GM23338 (cell line): ENCODE data around the gene DUSP9. TPM values are rescaled to one million over a fixed set of nuclear protein-coding genes. Genes with fewer than 3 reads are reported as not detected.
A peak's percentile ranks its signal among the peaks of the same experiment; 100 is the strongest.

Experiments
- ATAC-seq: fragments of 200-7000 bp; cut with Tn5 transposase; 3 replicates; pipeline ENCODE4 v1.9.1; 2020
- DNase-seq: peaks from one replicate; pipeline ENCODE4 v3.0.0-alpha.2; 2015; ENCODE audit warnings: low spot score
- H2AFZ ChIP-seq: fragments of 200-600 bp; sonication (generic); 2 replicates; pipeline ENCODE4 v1.8.0; 2016; ENCODE audit warnings: antibody characterized with exemption, mild to moderate bottlenecking, moderate library complexity
- H3F3A ChIP-seq: fragments of 200-600 bp; sonication (generic); replicated peaks from 2 replicates; pipeline ENCODE4 v1.8.0; 2017; ENCODE audit warnings: antibody characterized with exemption, mixed run types, low read depth
- H3K27ac ChIP-seq: fragments of 200-600 bp; sonication (generic); 2 replicates; pipeline ENCODE4 v1.6.1; 2016; ENCODE audit warnings: low read depth
- H3K27me3 ChIP-seq: fragments of 200-600 bp; sonication (generic); 2 replicates; pipeline ENCODE4 v1.8.0; 2016; ENCODE audit warnings: mild to moderate bottlenecking, mixed run types, moderate library complexity; ENCODE audit not compliant: insufficient read depth
- H3K36me3 ChIP-seq: fragments of 200-600 bp; sonication (generic); 2 replicates; pipeline ENCODE4 v1.8.0; 2016; ENCODE audit warnings: mild to moderate bottlenecking; ENCODE audit not compliant: insufficient read depth
- H3K4me1 ChIP-seq: fragments of 200-600 bp; sonication (generic); 2 replicates; pipeline ENCODE4 v1.8.0; 2016; ENCODE audit warnings: mild to moderate bottlenecking, moderate library complexity; ENCODE audit not compliant: insufficient read depth
- H3K4me2 ChIP-seq: fragments of 200-600 bp; sonication (generic); 2 replicates; pipeline ENCODE4 v1.7.1; 2017; ENCODE audit warnings: mixed run types
- H3K4me3 ChIP-seq: fragments of 200-600 bp; sonication (generic); 2 replicates; pipeline ENCODE4 v1.6.1; 2016; ENCODE audit warnings: mixed run types
- H3K79me2 ChIP-seq: fragments of 200-600 bp; sonication (generic); replicated peaks from 2 replicates; pipeline ENCODE4 v1.8.0; 2017; ENCODE audit warnings: mild to moderate bottlenecking; ENCODE audit not compliant: insufficient read depth
- H3K9me2 ChIP-seq: fragments of 200-600 bp; sonication (generic); 2 replicates; pipeline ENCODE4 v1.8.0; 2017; ENCODE audit not compliant: insufficient read depth
- H4K20me1 ChIP-seq: fragments of 200-600 bp; sonication (generic); replicated peaks from 2 replicates; pipeline ENCODE4 v1.8.0; 2017; ENCODE audit warnings: mild to moderate bottlenecking; ENCODE audit not compliant: insufficient read depth
- H3K27ac Mint-ChIP-seq: 2 replicates; pipeline ENCODE4 v1.8.0; 2020; ENCODE audit warnings: inconsistent platforms, mild to moderate bottlenecking, moderate library complexity, mixed read lengths
- H3K27me3 Mint-ChIP-seq: 3 replicates; pipeline ENCODE4 v1.8.0; 2022; ENCODE audit warnings: low read depth, mild to moderate bottlenecking, moderate library complexity, mixed read lengths, inconsistent platforms; ENCODE audit not compliant: insufficient read depth, poor library complexity
- H3K36me3 Mint-ChIP-seq: 3 replicates; pipeline ENCODE4 v1.8.0; 2021; ENCODE audit warnings: low read depth, mild to moderate bottlenecking, inconsistent platforms, moderate library complexity, mixed read lengths
- H3K4me1 Mint-ChIP-seq: 3 replicates; pipeline ENCODE4 v1.8.0; 2020; ENCODE audit warnings: mild to moderate bottlenecking, inconsistent platforms, mixed read lengths
- H3K4me3 Mint-ChIP-seq: 3 replicates; pipeline ENCODE4 v1.8.0; 2021; ENCODE audit warnings: moderate library complexity, mild to moderate bottlenecking, inconsistent platforms, mixed read lengths
- H3K9me3 Mint-ChIP-seq: 3 replicates; pipeline ENCODE4 v1.8.0; 2020; ENCODE audit warnings: moderate library complexity, mild to moderate bottlenecking, inconsistent platforms, mixed read lengths
- CREB1 ChIP-seq: fragments of 250-450 bp; sonication (Bioruptor Pico); IDR thresholded peaks from 2 replicates; pipeline ENCODE4 v1.5.0; 2020; ENCODE audit warnings: low read depth, mild to moderate bottlenecking, moderate library complexity
- CTCF ChIP-seq, 2 experiments: fragments of 200-600 bp in 1 of 2; sonication (generic) in 1 of 2; conservative IDR thresholded peaks; 2 replicates each; pipeline versions ENCODE4 v1.5.1 to v1.6.1; 2016 to 2017; ENCODE audit warnings: antibody characterized with exemption in 2 of 2, low read depth in 2 of 2, mild to moderate bottlenecking in 2 of 2, moderate library complexity in 1 of 2
- EZH2phosphoT487 ChIP-seq: fragments of 200-600 bp; sonication (generic); IDR thresholded peaks from one replicate; pipeline ENCODE4 v1.8.1; 2018; ENCODE audit warnings: antibody characterized with exemption; ENCODE audit not compliant: unreplicated experiment
- POLR2AphosphoS5 ChIP-seq: IDR thresholded peaks from 2 replicates; pipeline ENCODE4 v1.6.1; 2016; ENCODE audit warnings: antibody characterized with exemption, low read depth
- STAT1 ChIP-seq: IDR thresholded peaks from one replicate; pipeline ENCODE4 v1.6.1; 2016; ENCODE audit warnings: antibody characterized with exemption; ENCODE audit not compliant: unreplicated experiment
- ZNF114 ChIP-seq: fragments of 250-450 bp; sonication (Bioruptor Pico); IDR thresholded peaks from 2 replicates; pipeline ENCODE4 v1.5.0; 2020; ENCODE audit warnings: mild to moderate bottlenecking, moderate library complexity
- polyA plus RNA-seq: library from polyadenylated mRNA; unstranded; fragments of >200 nt; fragmentation: Nextera tagmentation; extraction: Ambion mirVana; gene quantifications from 2 replicates; pipeline ENCODE4 v1.2.1, GENCODE V29; 2016
- total RNA-seq: library from RNA; depleted of rRNA; stranded (reverse); fragments of >200 nt; shearing (Covaris generic); gene quantifications from 2 replicates; pipeline ENCODE4 v1.2.3, GENCODE V29; 2014
- TF ChIP-seq, protein P1 (sequence below): fragments of 250-450 bp; sonication (Bioruptor Pico); IDR thresholded peaks from 2 replicates; pipeline ENCODE4 v1.5.0; 2020; ENCODE audit warnings: mild to moderate bottlenecking, moderate library complexity

Gene DUSP9
- total and polyA plus RNA-seq, 2 experiments from 2014 or later: 0.71 to 3.9 TPM

- TF ChIP-seq, protein P1, sequence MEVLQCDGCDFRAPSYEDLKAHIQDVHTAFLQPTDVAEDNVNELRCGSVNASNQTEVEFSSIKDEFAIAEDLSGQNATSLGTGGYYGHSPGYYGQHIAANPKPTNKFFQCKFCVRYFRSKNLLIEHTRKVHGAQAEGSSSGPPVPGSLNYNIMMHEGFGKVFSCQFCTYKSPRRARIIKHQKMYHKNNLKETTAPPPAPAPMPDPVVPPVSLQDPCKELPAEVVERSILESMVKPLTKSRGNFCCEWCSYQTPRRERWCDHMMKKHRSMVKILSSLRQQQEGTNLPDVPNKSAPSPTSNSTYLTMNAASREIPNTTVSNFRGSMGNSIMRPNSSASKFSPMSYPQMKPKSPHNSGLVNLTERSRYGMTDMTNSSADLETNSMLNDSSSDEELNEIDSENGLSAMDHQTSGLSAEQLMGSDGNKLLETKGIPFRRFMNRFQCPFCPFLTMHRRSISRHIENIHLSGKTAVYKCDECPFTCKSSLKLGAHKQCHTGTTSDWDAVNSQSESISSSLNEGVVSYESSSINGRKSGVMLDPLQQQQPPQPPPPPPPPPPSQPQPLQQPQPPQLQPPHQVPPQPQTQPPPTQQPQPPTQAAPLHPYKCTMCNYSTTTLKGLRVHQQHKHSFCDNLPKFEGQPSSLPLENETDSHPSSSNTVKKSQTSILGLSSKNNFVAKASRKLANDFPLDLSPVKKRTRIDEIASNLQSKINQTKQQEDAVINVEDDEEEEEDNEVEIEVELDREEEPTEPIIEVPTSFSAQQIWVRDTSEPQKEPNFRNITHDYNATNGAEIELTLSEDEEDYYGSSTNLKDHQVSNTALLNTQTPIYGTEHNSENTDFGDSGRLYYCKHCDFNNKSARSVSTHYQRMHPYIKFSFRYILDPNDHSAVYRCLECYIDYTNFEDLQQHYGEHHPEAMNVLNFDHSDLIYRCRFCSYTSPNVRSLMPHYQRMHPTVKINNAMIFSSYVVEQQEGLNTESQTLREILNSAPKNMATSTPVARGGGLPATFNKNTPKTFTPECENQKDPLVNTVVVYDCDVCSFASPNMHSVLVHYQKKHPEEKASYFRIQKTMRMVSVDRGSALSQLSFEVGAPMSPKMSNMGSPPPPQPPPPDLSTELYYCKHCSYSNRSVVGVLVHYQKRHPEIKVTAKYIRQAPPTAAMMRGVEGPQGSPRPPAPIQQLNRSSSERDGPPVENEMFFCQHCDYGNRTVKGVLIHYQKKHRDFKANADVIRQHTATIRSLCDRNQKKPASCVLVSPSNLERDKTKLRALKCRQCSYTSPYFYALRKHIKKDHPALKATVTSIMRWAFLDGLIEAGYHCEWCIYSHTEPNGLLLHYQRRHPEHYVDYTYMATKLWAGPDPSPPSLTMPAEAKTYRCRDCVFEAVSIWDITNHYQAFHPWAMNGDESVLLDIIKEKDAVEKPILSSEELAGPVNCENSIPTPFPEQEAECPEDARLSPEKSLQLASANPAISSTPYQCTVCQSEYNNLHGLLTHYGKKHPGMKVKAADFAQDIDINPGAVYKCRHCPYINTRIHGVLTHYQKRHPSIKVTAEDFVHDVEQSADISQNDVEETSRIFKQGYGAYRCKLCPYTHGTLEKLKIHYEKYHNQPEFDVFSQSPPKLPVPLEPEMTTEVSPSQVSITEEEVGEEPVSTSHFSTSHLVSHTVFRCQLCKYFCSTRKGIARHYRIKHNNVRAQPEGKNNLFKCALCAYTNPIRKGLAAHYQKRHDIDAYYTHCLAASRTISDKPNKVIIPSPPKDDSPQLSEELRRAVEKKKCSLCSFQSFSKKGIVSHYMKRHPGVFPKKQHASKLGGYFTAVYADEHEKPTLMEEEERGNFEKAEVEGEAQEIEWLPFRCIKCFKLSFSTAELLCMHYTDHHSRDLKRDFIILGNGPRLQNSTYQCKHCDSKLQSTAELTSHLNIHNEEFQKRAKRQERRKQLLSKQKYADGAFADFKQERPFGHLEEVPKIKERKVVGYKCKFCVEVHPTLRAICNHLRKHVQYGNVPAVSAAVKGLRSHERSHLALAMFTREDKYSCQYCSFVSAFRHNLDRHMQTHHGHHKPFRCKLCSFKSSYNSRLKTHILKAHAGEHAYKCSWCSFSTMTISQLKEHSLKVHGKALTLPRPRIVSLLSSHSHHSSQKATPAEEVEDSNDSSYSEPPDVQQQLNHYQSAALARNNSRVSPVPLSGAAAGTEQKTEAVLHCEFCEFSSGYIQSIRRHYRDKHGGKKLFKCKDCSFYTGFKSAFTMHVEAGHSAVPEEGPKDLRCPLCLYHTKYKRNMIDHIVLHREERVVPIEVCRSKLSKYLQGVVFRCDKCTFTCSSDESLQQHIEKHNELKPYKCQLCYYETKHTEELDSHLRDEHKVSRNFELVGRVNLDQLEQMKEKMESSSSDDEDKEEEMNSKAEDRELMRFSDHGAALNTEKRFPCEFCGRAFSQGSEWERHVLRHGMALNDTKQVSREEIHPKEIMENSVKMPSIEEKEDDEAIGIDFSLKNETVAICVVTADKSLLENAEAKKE: no peak
- TF ChIP-seq CTCF (conservative IDR thresholded peaks at IDR 0.05; ENCODE audit: low read depth in 2 of 2) (no peak), EZH2phosphoT487 (no peak)
Measured at GRCh38 chrX:153640045-153640686, 6.8 kb upstream of the DUSP9 start (continued).

DNA sequence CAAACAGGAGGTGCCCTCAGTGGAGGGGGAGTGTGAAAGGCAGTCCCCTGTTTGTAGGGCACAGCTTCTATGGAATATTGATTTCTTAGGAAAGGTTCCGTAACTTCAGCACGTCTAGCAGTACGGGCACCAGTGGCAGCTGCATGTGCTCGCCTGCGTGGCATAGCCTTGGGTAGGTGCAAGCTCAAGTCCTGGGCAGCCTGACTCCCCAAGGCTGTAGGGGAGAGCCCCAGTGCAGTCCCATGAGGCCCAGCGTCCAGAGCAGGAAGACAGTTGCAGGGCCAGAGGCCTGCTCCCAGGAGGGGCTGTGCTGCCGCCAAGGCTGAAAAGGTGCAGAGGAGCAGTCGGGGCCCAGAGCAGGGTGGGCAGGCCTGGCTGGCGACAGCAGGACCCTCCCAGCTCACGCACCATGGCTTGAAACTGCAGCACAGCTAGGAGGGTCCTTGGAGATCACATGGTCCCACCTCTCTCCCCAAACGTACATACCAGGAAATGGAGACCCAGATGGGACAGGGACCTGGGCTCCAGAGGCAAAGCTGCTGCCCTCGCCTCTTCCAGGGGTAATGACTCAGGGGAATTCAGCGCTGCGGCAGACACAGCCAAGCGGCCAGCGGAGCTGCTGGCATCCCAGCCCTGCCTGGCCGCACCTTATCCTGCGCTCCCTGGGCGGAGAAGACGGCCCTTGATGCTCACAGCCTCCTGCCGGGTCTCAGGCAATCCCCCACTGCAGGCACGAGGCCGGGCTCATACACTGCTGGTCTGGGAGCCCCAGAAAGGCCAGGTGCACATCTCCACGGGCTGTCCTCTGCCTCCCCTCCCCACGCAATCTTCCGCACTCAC lies 6.0 kb upstream of the DUSP9 start:
- H3K36me3 ChIP-seq: no peaks in the 10 kb centered on the region
- ATAC-seq: peak; percentile 10
- peak; percentile 33 for DNase-seq
- peak overlapping the region; percentile 47; the same call in 1 of the 2 replicates for H3K4me3 ChIP-seq
- no peaks in the 10 kb centered on the region for H3K79me2 ChIP-seq
- Mint-ChIP-seq H3K4me3 (peak overlapping the region; percentile 57; the same call in 2 of the 3 replicates), H3K36me3 (no peaks in the 10 kb centered on the region), H3K27me3 (peaks cover 44% of the 10 kb centered on the region), H3K4me1 (peaks cover 8% of the 10 kb centered on the region; the same call in 2 of the 3 replicates), H3K9me3 (no peaks in the 10 kb centered on the region; the same call in 2 of the 3 replicates), H3K27ac (no peak overlapping the region)
- no peaks in the 10 kb centered on the region for H3F3A ChIP-seq
- no peaks in the 10 kb centered on the region; the same call in 1 of the 2 replicates for H3K4me1 ChIP-seq
- H3K27me3 ChIP-seq: peaks cover 53% of the 10 kb centered on the region
- no peak overlapping the region for H3K27ac ChIP-seq
- no peaks in the 10 kb centered on the region for H3K9me2 ChIP-seq
- no peaks in the 10 kb centered on the region for H4K20me1 ChIP-seq
- H2AFZ ChIP-seq: no peak overlapping the region
- H3K4me2 ChIP-seq: peak overlapping the region; percentile 66; the same call in 1 of the 2 replicates
- no peak for TF ChIP-seq ZNF114
- no peak for TF ChIP-seq STAT1
- TF ChIP-seq CREB1 (CRISPR knock-in tag): no peak
- no peak for TF ChIP-seq POLR2AphosphoS5
- no peak for TF ChIP-seq CTCF (conservative IDR thresholded peaks at IDR 0.05; ENCODE audit: low read depth in 2 of 2)
